Measurements from ENCODE around the gene USP25. TPM values are rescaled to one million over a fixed set of nuclear protein-coding genes. Genes with fewer than 3 reads are reported as not detected.

Gene USP25
- total RNA-seq, 1 experiment from 2014 or later: 26.1 TPM

- intact Hi-C loops (cut with micrococcal nuclease; ENCODE audit: unreplicated experiment) (no loop called here), in situ Hi-C loops (cut with HindIII; ENCODE audit: low pct_unique_long_range_greater_than_20kb, low sequenced_read_pairs) (no loop called here)
- Histone ChIP-seq H3K4me3 (ENCODE audit: low read depth in 2 of 2, low read length in 2 of 2) (no peak overlapping the region), H3K36me3 (ENCODE audit: control insufficient read depth, insufficient read depth, low read length) (no peaks in the 10 kb centered on the region; the same call in 1 of the 2 replicates), H3K27ac (ENCODE audit: low read length) (no peak overlapping the region), H3K27me3 (ENCODE audit: control insufficient read depth, insufficient read depth, low read length) (no peaks in the 10 kb centered on the region), H3K4me1 (ENCODE audit: control insufficient read depth, insufficient read depth, low read length) (no peaks in the 10 kb centered on the region), H3K9me3 (ENCODE audit: control insufficient read depth, insufficient read depth, low read depth, low read length) (no peaks in the 10 kb centered on the region)
- ATAC-seq (no peak), DNase-seq (ENCODE audit: low read depth, low spot score) (no peak)
- TF ChIP-seq SIN3A (IDR thresholded peaks at IDR 0.05; ENCODE audit: borderline replicate concordance, insufficient read depth, low read depth, low read length): no peak
- ChIA-PET POLR2A (no interaction called here), CTCF (no interaction called here)
- no TSS peak for BruUV-seq (replicated peaks)
Observed at GRCh38 chr21:15856813-15857212, 127.0 kb downstream of the USP25 start.

DNA sequence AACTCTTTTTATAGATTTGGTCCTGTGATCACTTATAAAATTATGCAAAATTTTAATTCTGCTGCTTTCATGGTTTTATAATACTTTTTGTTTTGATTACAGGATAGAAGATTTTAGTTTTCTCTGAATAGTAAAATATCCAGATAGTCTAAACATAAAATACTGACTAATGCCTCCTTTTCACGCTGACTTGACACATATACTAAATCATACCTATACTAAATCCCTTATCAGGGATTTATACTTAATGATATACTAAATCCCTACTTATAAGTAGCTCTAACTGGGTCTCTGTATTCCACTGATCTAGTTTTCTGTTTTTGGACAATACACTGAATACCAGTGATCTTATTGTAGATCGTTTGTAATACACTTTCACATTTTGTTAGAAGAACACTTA, 128.0 kb downstream of the USP25 start:
- no peak overlapping the region for H3K27ac ChIP-seq (ENCODE audit: low read length)
- CTCF ChIA-PET: no interaction called here
- intact Hi-C loops (cut with micrococcal nuclease; ENCODE audit: unreplicated experiment): no loop called here

More for the DNA sequence above, 128.0 kb downstream of the USP25 start:
- BruUV-seq (replicated peaks): no TSS peak
- no peaks in the 10 kb centered on the region for H3K27me3 ChIP-seq (ENCODE audit: control insufficient read depth, insufficient read depth, low read length)
- POLR2A ChIA-PET: no interaction called here
- ATAC-seq (no peak), DNase-seq (ENCODE audit: low read depth, low spot score) (no peak)
- H3K4me3 ChIP-seq (ENCODE audit: low read depth in 2 of 2, low read length in 2 of 2): no peak overlapping the region
- no peaks in the 10 kb centered on the region for H3K9me3 ChIP-seq (ENCODE audit: control insufficient read depth, insufficient read depth, low read depth, low read length)
- in situ Hi-C loops (cut with HindIII; ENCODE audit: low pct_unique_long_range_greater_than_20kb, low sequenced_read_pairs): no loop called here
- no peaks in the 10 kb centered on the region; the same call in 1 of the 2 replicates for H3K36me3 ChIP-seq (ENCODE audit: control insufficient read depth, insufficient read depth, low read length)
- H3K4me1 ChIP-seq (ENCODE audit: control insufficient read depth, insufficient read depth, low read length): no peaks in the 10 kb centered on the region
- TF ChIP-seq CTCF (IDR thresholded peaks at IDR 0.05): no peak
- no peak for TF ChIP-seq POLR2AphosphoS5 (IDR thresholded peaks at IDR 0.05; ENCODE audit: low read depth, low read length)
- TF ChIP-seq REST (IDR thresholded peaks at IDR 0.05; ENCODE audit: insufficient read depth in 1 of 2, low read depth in 2 of 2, low read length in 1 of 2): no peak
- TF ChIP-seq TCF7L2 (IDR thresholded peaks at IDR 0.05; ENCODE audit: low read depth, low read length): no peak
- no peak for TF ChIP-seq SIN3A (IDR thresholded peaks at IDR 0.05; ENCODE audit: borderline replicate concordance, insufficient read depth, low read depth, low read length)

Measured in Panc1 (cell line).